Right lobe of liver (tissue), 6 donors: Measurements from ENCODE around the gene OSBPL2. TPM values are rescaled to one million over a fixed set of nuclear protein-coding genes. Genes with fewer than 3 reads are reported as not detected.

Source experiments
- ATAC-seq, 4 donors: fragments of 200-7000 bp; cut with Tn5 transposase; one replicate each; pipeline ENCODE4 v1.9.1; 2020; ENCODE audit warnings: mild to moderate bottlenecking in 4 of 4, moderate library complexity in 4 of 4
- DNase-seq, 3 donors: peaks; one replicate each; pipeline ENCODE4 v3.0.0-alpha.2; 2020
- H3K27ac ChIP-seq, 3 donors: fragments of 200-600 bp; one replicate each; pipeline ENCODE4 v1.8.0; 2022
- H3K27me3 ChIP-seq, 2 donors: fragments of 200-600 bp; one replicate each; pipeline ENCODE4 v1.8.0; 2022
- H3K36me3 ChIP-seq, 4 donors: fragments of 200-600 bp; sonication (generic) in 1 of 4; one replicate each; pipeline versions ENCODE4 v1.5.1 to v1.8.0; 2017 to 2022; ENCODE audit warnings: control low read depth in 1 of 4
- H3K4me1 ChIP-seq, 4 donors: fragments of 200-600 bp; sonication (generic) in 1 of 4; one replicate each; pipeline versions ENCODE4 v1.5.1 to v1.8.0; 2017 to 2022; ENCODE audit warnings: control low read depth in 1 of 4
- H3K4me3 ChIP-seq, 3 donors: fragments of 200-600 bp; one replicate each; pipeline ENCODE4 v1.8.0; 2022
- H3K9me3 ChIP-seq, 4 donors: fragments of 200-600 bp; sonication (generic) in 1 of 4; one replicate each; pipeline versions ENCODE4 v1.5.1 to v1.8.0; 2017 to 2022; ENCODE audit warnings: control low read depth in 1 of 4
- POLR2A ChIP-seq: fragments of 450-650 bp; IDR thresholded peaks from one replicate; pipeline ENCODE4 v1.6.1; 2017; ENCODE audit warnings: antibody characterized with exemption, mild to moderate bottlenecking
- WGBS: methylation state at CpG from one replicate; pipeline ENCODE4 v1.1.6; 2018; ENCODE audit warnings: low coverage, low lambda C conversion rate; ENCODE audit not compliant: insufficient coverage; ENCODE audit errors: missing lambda C conversion rate; 5-methylcytosine and 5-hydroxymethylcytosine counted together
- intact Hi-C, 2 donors: fragments of 100-400 bp; cut with DNase I; formaldehyde crosslinking; loops; one replicate each; pipeline versions ENCODE4 v1.11.2 to v1.14.1; 2022
- total RNA-seq, 6 experiments: library from RNA; depleted of rRNA in 2 of 6; stranded (reverse); fragments of >200 nt in 2 of 6; fragmentation: NEBNext Ultra II Directional in 3 of 6; extraction: Animal tissue kit (Norgen Biotek cat#: 25700) in 3 of 6; gene quantifications; one replicate each; pipeline versions ENCODE4 v1.1.0 to v1.2.4, GENCODE V29; 2016 to 2023
- TF ChIP-seq, protein P1 (sequence below), 4 donors: fragments of 200-600 bp in 3 of 4; fragments of 450-650 bp in 1 of 4; IDR thresholded peaks; one replicate each; pipeline versions ENCODE4 v1.5.1 to v1.8.0; 2016 to 2022; ENCODE audit warnings: antibody characterized with exemption in 4 of 4, mild to moderate bottlenecking in 2 of 4
- donor health status: DM: no; HTN: yes; CAD: no.
- donor health status: DM: no; HTN: no; CAD: no.
- donor health status: DM: no; HTN: no; CAD: no.
- donor health status: DM: no; HTN: yes; CAD: no.
- donor health status: DM: no; HTN: yes; CAD: no.

The OSBPL2 gene
- total RNA-seq, 6 experiments from 2014 or later = 15.6 to 27.8 (median 21.2) TPM

DNA sequence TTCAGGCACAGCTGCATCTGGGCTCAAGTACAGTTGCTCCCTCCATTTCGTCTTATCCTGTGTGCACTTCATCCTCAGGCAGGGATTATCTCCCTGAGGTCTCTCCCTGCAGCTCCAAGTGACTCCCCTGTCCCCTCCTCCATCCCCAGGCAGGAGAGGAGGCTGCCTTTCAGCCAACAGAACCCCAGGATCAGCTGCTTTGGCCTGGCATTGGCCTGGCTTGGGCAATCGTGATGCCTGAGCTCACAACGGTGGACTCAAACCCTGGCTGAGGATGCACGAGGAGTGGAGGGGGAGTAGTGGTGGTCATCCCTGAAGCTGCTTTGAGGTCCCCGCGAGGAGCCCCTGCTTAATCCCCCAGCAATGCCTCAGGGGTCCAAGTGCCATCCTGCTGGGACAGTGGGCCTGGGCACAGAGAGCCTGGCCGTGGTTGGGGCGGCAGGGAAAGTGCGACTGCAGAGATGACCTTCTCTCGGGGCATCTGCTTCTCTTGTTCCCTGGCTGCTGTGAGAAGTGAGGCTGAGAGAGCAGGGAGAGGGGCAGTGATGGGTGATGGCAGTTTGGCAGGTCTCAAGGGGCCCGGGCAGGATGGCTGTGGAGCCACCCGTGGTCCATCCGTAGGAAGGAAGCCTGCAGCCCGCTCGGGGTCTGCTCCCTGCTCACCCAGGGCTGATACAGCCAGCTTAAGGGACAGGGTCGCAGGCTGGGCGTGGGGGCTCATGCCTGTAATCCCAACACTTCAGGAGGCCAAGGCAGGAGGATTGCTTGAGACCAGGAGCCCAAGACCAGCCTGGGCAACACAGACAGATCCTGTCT is 12.3 kb upstream of the OSBPL2 start:
- no peak overlapping the region for H3K27ac ChIP-seq
- DNase-seq (no peak), ATAC-seq (no peak)
- no peak overlapping the region for H3K4me3 ChIP-seq
- H3K27me3 ChIP-seq = no peaks in the 10 kb centered on the region
- intact Hi-C loops = no loop called here
- WGBS = 68% methylated on average over 9 of the region's 17 CpGs
- no peak for TF ChIP-seq POLR2A
- TF ChIP-seq, protein P1, sequence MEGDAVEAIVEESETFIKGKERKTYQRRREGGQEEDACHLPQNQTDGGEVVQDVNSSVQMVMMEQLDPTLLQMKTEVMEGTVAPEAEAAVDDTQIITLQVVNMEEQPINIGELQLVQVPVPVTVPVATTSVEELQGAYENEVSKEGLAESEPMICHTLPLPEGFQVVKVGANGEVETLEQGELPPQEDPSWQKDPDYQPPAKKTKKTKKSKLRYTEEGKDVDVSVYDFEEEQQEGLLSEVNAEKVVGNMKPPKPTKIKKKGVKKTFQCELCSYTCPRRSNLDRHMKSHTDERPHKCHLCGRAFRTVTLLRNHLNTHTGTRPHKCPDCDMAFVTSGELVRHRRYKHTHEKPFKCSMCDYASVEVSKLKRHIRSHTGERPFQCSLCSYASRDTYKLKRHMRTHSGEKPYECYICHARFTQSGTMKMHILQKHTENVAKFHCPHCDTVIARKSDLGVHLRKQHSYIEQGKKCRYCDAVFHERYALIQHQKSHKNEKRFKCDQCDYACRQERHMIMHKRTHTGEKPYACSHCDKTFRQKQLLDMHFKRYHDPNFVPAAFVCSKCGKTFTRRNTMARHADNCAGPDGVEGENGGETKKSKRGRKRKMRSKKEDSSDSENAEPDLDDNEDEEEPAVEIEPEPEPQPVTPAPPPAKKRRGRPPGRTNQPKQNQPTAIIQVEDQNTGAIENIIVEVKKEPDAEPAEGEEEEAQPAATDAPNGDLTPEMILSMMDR (IDR thresholded peaks at IDR 0.05) = no peak
- H3K4me1 ChIP-seq = no peaks in the 10 kb centered on the region
- no peaks in the 10 kb centered on the region for H3K9me3 ChIP-seq
- no peaks in the 10 kb centered on the region for H3K36me3 ChIP-seq

DNA sequence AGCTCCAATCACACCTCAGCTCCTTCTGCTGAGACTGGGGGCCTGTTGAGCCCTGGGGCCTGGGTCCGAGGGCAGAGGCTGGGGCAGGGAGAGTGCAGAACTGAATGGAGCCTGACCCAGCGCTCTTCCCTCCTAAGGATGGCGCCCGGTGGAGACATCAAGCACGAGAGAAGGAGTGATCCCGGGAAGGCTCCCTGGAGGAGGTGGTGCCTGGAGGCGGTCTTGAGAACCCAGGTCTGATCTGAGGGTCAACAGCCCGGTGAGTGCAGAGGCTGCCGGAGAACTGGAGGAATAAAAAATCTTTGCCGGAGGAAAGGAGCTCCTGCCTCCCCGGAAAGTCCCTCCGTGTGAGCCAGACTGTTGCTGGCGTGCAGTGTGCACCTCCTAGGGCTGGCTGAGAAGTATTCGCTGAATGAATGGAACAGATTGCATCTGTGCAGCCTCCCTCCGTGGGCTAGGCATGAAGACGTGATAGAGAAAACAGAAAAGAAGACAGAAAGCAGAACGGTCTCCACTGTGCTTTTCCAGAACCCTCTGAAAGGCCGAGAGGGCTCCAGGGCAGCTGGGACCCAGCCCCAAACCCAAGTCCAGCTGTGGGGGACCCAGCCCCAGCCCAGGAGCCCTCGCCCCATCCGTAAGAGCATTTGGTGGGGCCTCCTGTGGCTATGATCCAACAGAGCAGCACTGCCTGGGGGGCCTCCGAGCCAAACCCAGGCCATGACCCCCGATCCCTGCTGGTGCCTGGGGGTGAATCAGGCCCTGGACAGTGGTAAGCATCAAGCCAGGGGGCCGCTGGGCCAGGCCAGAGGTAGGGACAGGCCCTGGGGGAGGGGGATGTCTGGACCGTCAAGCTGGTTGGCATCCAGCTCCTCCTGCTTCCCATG is 11.4 kb upstream of the OSBPL2 start:
- H3K27ac ChIP-seq = no peak overlapping the region
- DNase-seq (no peak), ATAC-seq (no peak)
- H3K36me3 ChIP-seq = no peaks in the 10 kb centered on the region
- TF ChIP-seq, protein P1 (IDR thresholded peaks at IDR 0.05) = no peak
- TF ChIP-seq POLR2A = no peak
- H3K27me3 ChIP-seq = no peaks in the 10 kb centered on the region
- H3K9me3 ChIP-seq = no peaks in the 10 kb centered on the region
- H3K4me3 ChIP-seq = no peak overlapping the region
- whole genome bisulfite sequencing = 66% methylated on average over 9 of the region's 24 CpGs
- H3K4me1 ChIP-seq = no peaks in the 10 kb centered on the region
- intact Hi-C loops = no loop called here

DNA sequence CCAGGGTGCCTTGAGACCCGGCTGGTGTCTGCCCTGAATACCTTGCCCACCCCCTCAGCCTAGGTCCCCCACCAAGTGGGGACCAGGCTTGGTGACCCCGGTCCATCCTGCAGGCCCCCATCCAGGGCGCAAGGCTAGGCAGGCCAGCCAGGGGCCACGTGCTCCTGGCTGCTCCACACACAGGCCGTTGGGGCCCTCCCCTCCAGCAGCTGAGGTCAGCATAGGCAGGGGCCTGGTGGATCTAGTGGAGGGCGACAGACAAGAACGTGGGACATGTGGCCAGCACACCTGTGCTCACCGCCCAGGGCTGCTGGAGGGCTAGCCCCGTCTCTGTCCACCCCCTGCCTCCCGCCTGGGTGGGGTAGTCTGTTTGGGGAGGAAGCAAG is 10.7 kb upstream of the OSBPL2 start:
- peak in 1 of 4 donors; percentile 21 for ATAC-seq
- no peaks in the 10 kb centered on the region for H3K4me1 ChIP-seq
- no peaks in the 10 kb centered on the region for H3K36me3 ChIP-seq
- no peak overlapping the region for H3K27ac ChIP-seq
- no peak overlapping the region for H3K4me3 ChIP-seq
- intact Hi-C loops = no loop called here
- 80% methylated on average over 3 of the region's 10 CpGs for WGBS
- no peak for TF ChIP-seq POLR2A
- TF ChIP-seq, protein P1 (IDR thresholded peaks at IDR 0.05) = no peak
- H3K9me3 ChIP-seq = no peaks in the 10 kb centered on the region
- DNase-seq = no peak
- H3K27me3 ChIP-seq = no peaks in the 10 kb centered on the region

DNA sequence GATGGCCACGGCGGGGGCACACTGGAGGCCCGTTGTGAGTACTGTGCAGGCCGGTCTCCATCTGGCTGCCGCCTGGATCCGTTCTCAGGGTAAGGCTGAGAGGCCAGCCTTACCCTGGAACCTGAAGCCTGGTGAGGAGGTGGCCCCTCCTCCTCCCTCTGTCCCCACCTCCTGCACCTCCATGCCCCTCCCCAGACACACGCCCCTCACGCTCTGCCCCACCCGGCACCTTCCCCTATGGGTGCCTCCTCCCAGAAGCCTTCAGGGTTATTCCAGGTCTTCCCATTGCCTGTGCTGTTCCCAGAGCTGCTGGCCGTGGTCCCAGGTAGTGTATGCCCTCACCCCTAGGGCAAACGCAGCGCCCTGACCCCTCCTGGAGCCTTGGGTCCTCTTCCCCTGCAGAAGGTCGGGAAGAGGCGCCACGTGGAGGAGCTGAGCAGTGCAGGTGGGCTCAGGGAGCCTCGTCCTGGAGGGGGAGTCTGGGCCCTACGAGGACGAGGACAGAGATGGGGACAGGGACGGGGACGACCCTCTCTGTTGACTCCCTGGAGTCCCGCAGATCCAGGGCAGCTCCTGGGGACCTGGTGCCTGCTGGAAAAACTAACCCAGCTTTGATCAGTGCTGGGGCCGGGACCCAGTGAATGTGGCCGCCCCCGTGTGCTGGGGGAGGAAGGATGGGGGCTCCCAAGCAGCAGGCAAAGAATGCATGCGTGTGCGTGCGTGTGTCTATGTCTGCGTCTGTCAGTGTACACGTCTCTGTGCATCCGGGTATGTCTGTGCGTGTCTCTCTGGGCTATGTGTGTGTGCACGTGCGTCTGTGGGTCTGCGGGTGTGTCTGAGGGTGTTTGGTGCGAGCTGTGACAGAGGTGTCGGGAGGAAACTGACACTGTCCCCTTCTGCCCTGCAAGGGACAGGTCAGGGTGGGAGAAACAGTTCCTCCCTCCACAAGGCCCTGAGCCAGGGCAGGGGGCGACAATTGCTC is 10.1 kb upstream of the OSBPL2 start:
- Histone ChIP-seq H3K4me1 (no peaks in the 10 kb centered on the region), H3K4me3 (no peak overlapping the region), H3K9me3 (no peaks in the 10 kb centered on the region), H3K36me3 (no peaks in the 10 kb centered on the region), H3K27ac (no peak overlapping the region), H3K27me3 (no peaks in the 10 kb centered on the region)
- ATAC-seq = peak in 3 of 4 donors; percentile 12 to 29 (median 17)
- 21% methylated on average over 11 of the region's 37 CpGs for WGBS
- no peak for DNase-seq
- intact Hi-C loops = no loop called here
- no peak for TF ChIP-seq POLR2A
- TF ChIP-seq, protein P1 (IDR thresholded peaks at IDR 0.05) = no peak
